OCI-LY1 (cell line): Measurements from ENCODE around the gene RGS9.
A peak's percentile ranks its signal among the peaks of the same experiment; 100 is the strongest.

ENCODE experiments used
- H2AFZ ChIP-seq: fragments of 200-600 bp; sonication (generic), shearing (Covaris generic); 2 replicates; pipeline ENCODE4 v1.6.0; 2014; ENCODE audit warnings: antibody characterized with exemption, mild to moderate bottlenecking, low read length
- H3F3A ChIP-seq: fragments of 200-600 bp; sonication (generic), shearing (Covaris generic); 2 replicates; pipeline ENCODE4 v1.6.0; 2014; ENCODE audit warnings: mild to moderate bottlenecking, antibody characterized with exemption, low read length, moderate library complexity; ENCODE audit not compliant: insufficient read depth
- H3K27ac ChIP-seq: fragments of 200-600 bp; sonication (generic); 2 replicates; pipeline ENCODE4 v1.5.1; 2014; ENCODE audit warnings: low read length, mixed run types, mild to moderate bottlenecking, low read depth; ENCODE audit not compliant: poor library complexity, severe bottlenecking
- H3K27me3 ChIP-seq: fragments of 200-600 bp; sonication (generic); 2 replicates; pipeline ENCODE4 v1.6.0; 2014; ENCODE audit warnings: antibody characterized with exemption, mild to moderate bottlenecking, low read length, moderate library complexity; ENCODE audit not compliant: insufficient read depth
- H3K36me3 ChIP-seq: fragments of 200-600 bp; sonication (generic); 2 replicates; pipeline ENCODE4 v1.6.1; 2014; ENCODE audit warnings: mild to moderate bottlenecking, antibody characterized with exemption, low read length, moderate library complexity, mixed read lengths; ENCODE audit not compliant: insufficient read depth
- H3K4me1 ChIP-seq: fragments of 200-600 bp; sonication (generic); 2 replicates; pipeline ENCODE4 v1.5.1; 2014; ENCODE audit warnings: mild to moderate bottlenecking, low read length, moderate library complexity; ENCODE audit not compliant: insufficient read depth, severe bottlenecking
- H3K4me2 ChIP-seq: fragments of 200-600 bp; sonication (generic), shearing (Covaris generic); 2 replicates; pipeline ENCODE4 v1.6.1; 2014; ENCODE audit warnings: low read length
- H3K4me3 ChIP-seq: fragments of 200-600 bp; sonication (generic); 2 replicates; pipeline ENCODE4 v1.5.1; 2014; ENCODE audit warnings: low read length, low read depth, mild to moderate bottlenecking, mixed read lengths; ENCODE audit not compliant: poor library complexity, severe bottlenecking
- H3K79me2 ChIP-seq: fragments of 200-600 bp; shearing (Covaris generic); 2 replicates; pipeline ENCODE4 v1.6.1; 2016; ENCODE audit warnings: mixed run types, low read length, mixed read lengths; ENCODE audit not compliant: insufficient read depth
- H3K9ac ChIP-seq: fragments of 200-600 bp; sonication (generic), shearing (Covaris generic); 2 replicates; pipeline ENCODE4 v1.6.1; 2014; ENCODE audit warnings: mild to moderate bottlenecking, low read length, mixed read lengths
- H3K9me2 ChIP-seq: fragments of 200-600 bp; sonication (generic), shearing (Covaris generic); 2 replicates; pipeline ENCODE4 v1.6.1; 2014; ENCODE audit warnings: low read depth, mild to moderate bottlenecking, low read length, mixed read lengths
- H3K9me3 ChIP-seq: fragments of 200-600 bp; shearing (Covaris generic); 2 replicates; pipeline ENCODE4 v1.6.1; 2014; ENCODE audit warnings: low read length, mixed read lengths
- H4K20me1 ChIP-seq: fragments of 200-600 bp; sonication (generic), shearing (Covaris generic); 2 replicates; pipeline ENCODE4 v1.6.0; 2016; ENCODE audit warnings: mild to moderate bottlenecking, low read length; ENCODE audit not compliant: insufficient read depth
- CTCF ChIP-seq: fragments of 200-600 bp; sonication (generic), shearing (Covaris generic); IDR thresholded peaks from 2 replicates; pipeline ENCODE4 v1.5.1; 2017; ENCODE audit warnings: mild to moderate bottlenecking, antibody characterized with exemption, low read length, moderate library complexity, mixed read lengths
- EZH2 ChIP-seq: fragments of 200-600 bp; sonication (generic), shearing (Covaris generic); IDR thresholded peaks from 2 replicates; pipeline ENCODE4 v1.8.0; 2017; ENCODE audit warnings: borderline replicate concordance, mixed run types, mild to moderate bottlenecking, antibody characterized with exemption, low read length, moderate library complexity, mixed read lengths

The RGS9 gene

DNA sequence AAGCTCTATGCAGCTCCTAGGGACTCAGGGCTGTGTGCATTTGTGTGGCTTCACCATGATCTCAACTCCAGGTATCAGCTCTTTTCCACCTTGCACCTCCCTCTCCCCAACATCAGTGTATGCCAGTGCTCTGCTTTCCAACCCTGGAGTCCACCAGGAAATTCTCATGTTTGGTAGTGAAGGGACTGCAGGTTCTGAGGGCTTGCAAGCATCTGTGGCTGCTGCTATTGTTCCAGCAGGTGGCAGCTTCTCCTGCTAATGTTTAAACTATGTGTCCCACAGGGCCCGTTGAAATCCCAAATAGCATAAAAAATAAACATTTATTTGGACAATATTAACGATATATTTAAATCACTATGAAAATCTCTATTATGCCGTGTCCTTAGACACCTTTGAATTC lies 82.0 kb downstream of the RGS9 start:
- H3K79me2 ChIP-seq, result no peaks in the 10 kb centered on the region
- H3K9ac ChIP-seq, result no peak overlapping the region
- peak; percentile 26; the same call in 1 of the 2 replicates for TF ChIP-seq CTCF
- no peak for TF ChIP-seq EZH2
- H2AFZ ChIP-seq, result no peak overlapping the region
- no peak overlapping the region for H3K4me3 ChIP-seq
- H3K9me3 ChIP-seq, result no peaks in the 10 kb centered on the region
- H4K20me1 ChIP-seq, result no peaks in the 10 kb centered on the region
- H3K27ac ChIP-seq, result no peak overlapping the region
- H3F3A ChIP-seq, result no peaks in the 10 kb centered on the region
- no peak overlapping the region for H3K4me2 ChIP-seq
- no peaks in the 10 kb centered on the region; the same call in 1 of the 2 replicates for H3K27me3 ChIP-seq
- H3K36me3 ChIP-seq, result no peaks in the 10 kb centered on the region
- no peaks in the 10 kb centered on the region for H3K9me2 ChIP-seq
- no peaks in the 10 kb centered on the region for H3K4me1 ChIP-seq

- Histone ChIP-seq H3K4me3 (no peak overlapping the region), H3F3A (no peaks in the 10 kb centered on the region), H2AFZ (no peak overlapping the region)
Observed at GRCh38 chr17:65219707-65220106, 82.5 kb downstream of the RGS9 start.

GRCh38 chr17:65220732-65221131 lies 83.6 kb downstream of the RGS9 start:
- Histone ChIP-seq H3K27ac (no peak overlapping the region), H3K27me3 (no peaks in the 10 kb centered on the region; the same call in 1 of the 2 replicates), H3K4me3 (no peak overlapping the region), H3K4me2 (no peak overlapping the region), H3K9me3 (no peaks in the 10 kb centered on the region), H3K36me3 (no peaks in the 10 kb centered on the region), H3F3A (no peaks in the 10 kb centered on the region), H3K4me1 (no peaks in the 10 kb centered on the region), H2AFZ (no peak overlapping the region), H3K79me2 (no peaks in the 10 kb centered on the region), H3K9ac (no peak overlapping the region), H3K9me2 (no peaks in the 10 kb centered on the region), H4K20me1 (no peaks in the 10 kb centered on the region)
- TF ChIP-seq EZH2 (no peak), CTCF (no peak)

More at GRCh38 chr17:65219707-65220106, 82.5 kb downstream of the RGS9 start:
- Histone ChIP-seq H3K36me3 (no peaks in the 10 kb centered on the region), H3K79me2 (no peaks in the 10 kb centered on the region), H3K9ac (no peak overlapping the region), H3K4me1 (no peaks in the 10 kb centered on the region), H3K4me2 (no peak overlapping the region), H3K9me3 (no peaks in the 10 kb centered on the region), H4K20me1 (no peaks in the 10 kb centered on the region), H3K9me2 (no peaks in the 10 kb centered on the region), H3K27ac (no peak overlapping the region), H3K27me3 (no peaks in the 10 kb centered on the region; the same call in 1 of the 2 replicates)
- TF ChIP-seq CTCF (no peak), EZH2 (no peak)
